Measurements from ENCODE around the gene CDC42BPB.
A peak's percentile ranks its signal among the peaks of the same experiment; 100 is the strongest.
"Not testable (repeated sequence)": the region's sequence is repeated elsewhere in the genome, so short reads cannot be mapped to it uniquely, and the experiment has no call there.

Gene CDC42BPB

DNA sequence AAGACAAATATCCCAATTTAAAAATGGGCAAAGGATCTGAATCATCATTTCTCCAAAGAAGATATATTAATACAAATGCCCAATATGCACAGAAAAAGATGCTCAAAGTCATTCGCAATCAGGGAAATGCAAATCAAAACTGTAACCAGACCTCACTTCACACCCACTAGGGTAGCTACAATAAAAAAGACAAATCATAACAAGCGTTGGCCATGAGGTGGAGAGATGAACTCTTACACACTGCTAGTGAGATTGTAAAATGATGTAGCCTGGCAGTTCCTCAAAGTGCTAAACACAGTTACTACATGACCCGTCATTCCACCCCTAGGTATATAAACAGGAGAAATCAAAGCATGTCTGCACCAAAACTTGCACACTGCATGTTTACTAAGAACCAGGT is 30.4 kb downstream of the CDC42BPB start:
- Histone ChIP-seq H3K9me3 (ENCODE audit: control insufficient read depth, insufficient read depth, low read depth, low read length) (no peaks in the 10 kb centered on the region), H3K4me3 (ENCODE audit: low read depth, low read length) (no peak overlapping the region), H3K27ac (ENCODE audit: extremely low read depth, low read depth, low read length) (no peak overlapping the region), H3K4me1 (ENCODE audit: control insufficient read depth, insufficient read depth, low read length) (peaks cover 36% of the 10 kb centered on the region), H3K36me3 (ENCODE audit: control insufficient read depth in 2 of 2, insufficient read depth in 1 of 2, low read length in 2 of 2) (no peaks in the 10 kb centered on the region)
- TF ChIP-seq FEZF1 (tag by site-specific recombination; IDR thresholded peaks at IDR 0.05) = peak; percentile 57; the same call in 1 of the 2 replicates
- TF ChIP-seq EGR2 (tag by site-specific recombination; IDR thresholded peaks at IDR 0.05; ENCODE audit: low read depth) = peak; percentile 24; the same call in 1 of the 2 replicates
- TF ChIP-seq ZFHX2 (tag by site-specific recombination; conservative IDR thresholded peaks at IDR 0.05) = peak; percentile 30
- TF ChIP-seq, protein P1, sequence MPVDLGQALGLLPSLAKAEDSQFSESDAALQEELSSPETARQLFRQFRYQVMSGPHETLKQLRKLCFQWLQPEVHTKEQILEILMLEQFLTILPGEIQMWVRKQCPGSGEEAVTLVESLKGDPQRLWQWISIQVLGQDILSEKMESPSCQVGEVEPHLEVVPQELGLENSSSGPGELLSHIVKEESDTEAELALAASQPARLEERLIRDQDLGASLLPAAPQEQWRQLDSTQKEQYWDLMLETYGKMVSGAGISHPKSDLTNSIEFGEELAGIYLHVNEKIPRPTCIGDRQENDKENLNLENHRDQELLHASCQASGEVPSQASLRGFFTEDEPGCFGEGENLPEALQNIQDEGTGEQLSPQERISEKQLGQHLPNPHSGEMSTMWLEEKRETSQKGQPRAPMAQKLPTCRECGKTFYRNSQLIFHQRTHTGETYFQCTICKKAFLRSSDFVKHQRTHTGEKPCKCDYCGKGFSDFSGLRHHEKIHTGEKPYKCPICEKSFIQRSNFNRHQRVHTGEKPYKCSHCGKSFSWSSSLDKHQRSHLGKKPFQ (tag by site-specific recombination; IDR thresholded peaks at IDR 0.05) = peak; percentile 92
- TF ChIP-seq ZNF416 (tag by site-specific recombination; IDR thresholded peaks at IDR 0.05) = no peak
- TF ChIP-seq, protein P2, sequence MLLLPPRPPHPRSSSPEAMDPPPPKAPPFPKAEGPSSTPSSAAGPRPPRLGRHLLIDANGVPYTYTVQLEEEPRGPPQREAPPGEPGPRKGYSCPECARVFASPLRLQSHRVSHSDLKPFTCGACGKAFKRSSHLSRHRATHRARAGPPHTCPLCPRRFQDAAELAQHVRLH (tag by site-specific recombination; IDR thresholded peaks at IDR 0.05) = peak; percentile 53; the same call in 1 of the 2 replicates
- POLR2A ChIA-PET = no interaction called here
- CTCF ChIA-PET = interaction anchor here (0.9 kb wide), 1 partner anchor 51 kb away, joined by 3 read pairs; no protein-coding TSS in a partner anchor

DNA sequence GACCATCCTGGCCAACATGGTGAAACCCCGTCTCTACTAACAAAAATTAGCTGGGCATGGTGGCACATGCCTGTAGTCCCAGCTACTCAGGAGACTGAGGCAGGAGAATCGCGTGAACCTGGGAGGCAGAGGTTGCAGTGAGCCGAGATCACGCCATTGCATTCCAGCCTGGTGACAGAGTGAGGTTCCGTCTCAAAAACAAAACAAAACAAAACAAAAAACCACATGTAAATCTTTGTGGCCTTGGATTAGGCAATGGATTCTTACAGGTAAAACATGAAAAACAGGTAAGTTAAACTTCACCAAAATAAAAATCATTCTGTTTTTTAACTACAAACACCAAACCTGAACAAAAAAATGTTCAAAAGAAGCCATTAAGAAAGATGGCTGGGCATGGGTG is 31.2 kb downstream of the CDC42BPB start:
- POLR2A ChIA-PET, CTCF ChIA-PET: not testable (repeated sequence)

DNA sequence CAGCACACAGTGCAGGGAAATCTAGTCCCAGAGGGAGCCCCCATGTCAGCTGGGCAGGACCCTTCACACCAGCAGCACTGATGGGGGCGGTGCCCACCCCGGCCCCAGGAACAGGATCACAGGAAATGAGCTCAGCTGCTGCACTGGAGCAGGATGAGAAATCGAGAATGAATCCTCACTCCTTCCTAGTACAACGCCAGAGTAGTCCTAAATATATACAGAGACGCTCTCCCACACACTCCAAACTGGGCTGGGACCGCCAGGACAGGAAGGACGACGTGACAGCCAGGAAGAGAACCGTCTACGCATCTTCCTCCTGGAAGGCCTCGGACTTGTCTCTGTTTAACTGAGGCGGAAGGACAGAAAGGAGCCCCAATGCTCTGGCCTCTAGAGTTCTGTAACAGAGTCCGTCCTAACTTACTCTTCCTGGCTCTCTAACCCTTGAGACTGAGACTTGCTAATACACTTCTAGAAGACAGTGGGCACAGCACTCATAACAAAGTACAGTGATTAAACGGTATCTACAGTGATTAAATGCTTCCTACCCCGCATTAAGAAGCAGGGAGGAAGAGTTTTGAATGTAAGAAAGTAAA is 33.4 kb downstream of the CDC42BPB start:
- POLR2A ChIA-PET = no interaction called here
- Histone ChIP-seq H3K27ac (ENCODE audit: extremely low read depth, low read depth, low read length) (no peak overlapping the region), H3K4me3 (ENCODE audit: low read depth, low read length) (no peak overlapping the region), H3K36me3 (ENCODE audit: control insufficient read depth in 2 of 2, insufficient read depth in 1 of 2, low read length in 2 of 2) (peaks cover 0 to 5% of the 10 kb centered on the region in 2 experiments; a peak in 1 of 3 replicates), H3K4me1 (ENCODE audit: control insufficient read depth, insufficient read depth, low read length) (peaks cover 31% of the 10 kb centered on the region), H3K9me3 (ENCODE audit: control insufficient read depth, insufficient read depth, low read depth, low read length) (no peaks in the 10 kb centered on the region)
- TF ChIP-seq ZBTB17 (tag by site-specific recombination; IDR thresholded peaks at IDR 0.05) = peak; percentile 78
- TF ChIP-seq IKZF3 (tag by site-specific recombination; IDR thresholded peaks at IDR 0.05) = no peak
- CTCF ChIA-PET = no interaction called here

More for the DNA sequence above, 31.2 kb downstream of the CDC42BPB start:
- H3K4me3 ChIP-seq (ENCODE audit: low read depth, low read length); H3K9me3 ChIP-seq (ENCODE audit: control insufficient read depth, insufficient read depth, low read depth, low read length); H3K36me3 ChIP-seq (ENCODE audit: control insufficient read depth in 2 of 2, insufficient read depth in 1 of 2, low read length in 2 of 2); H3K27ac ChIP-seq (ENCODE audit: extremely low read depth, low read depth, low read length): not testable (repeated sequence)
- peaks cover 35% of the 10 kb centered on the region for H3K4me1 ChIP-seq (ENCODE audit: control insufficient read depth, insufficient read depth, low read length)

DNA sequence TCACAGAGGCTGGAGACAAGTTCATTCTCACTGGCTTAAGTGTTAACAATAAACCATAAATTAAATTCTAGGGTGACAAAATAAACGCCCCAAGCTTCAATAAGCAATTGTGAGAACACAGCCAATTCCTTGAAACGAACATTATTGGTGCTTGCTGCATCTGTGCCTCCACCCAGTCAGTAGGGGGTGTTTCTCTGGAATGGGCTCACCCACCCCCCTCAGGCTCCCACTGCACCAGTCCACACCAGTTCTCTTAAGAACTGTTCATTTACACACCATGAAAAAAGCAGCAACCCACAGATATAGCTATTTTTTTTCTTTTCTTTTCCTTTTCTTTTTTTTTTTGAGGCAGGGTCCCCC is 34.7 kb downstream of the CDC42BPB start:
- Histone ChIP-seq H3K36me3 (ENCODE audit: control insufficient read depth in 2 of 2, insufficient read depth in 1 of 2, low read length in 2 of 2) (peaks cover 0 to 5% of the 10 kb centered on the region in 2 experiments; a peak in 1 of 3 replicates), H3K9me3 (ENCODE audit: control insufficient read depth, insufficient read depth, low read depth, low read length) (no peaks in the 10 kb centered on the region), H3K27ac (ENCODE audit: extremely low read depth, low read depth, low read length) (peak overlapping the region; percentile 37; the same call in 1 of the 2 replicates), H3K4me3 (ENCODE audit: low read depth, low read length) (no peak overlapping the region), H3K4me1 (ENCODE audit: control insufficient read depth, insufficient read depth, low read length) (peaks cover 26% of the 10 kb centered on the region)
- ChIA-PET POLR2A (no interaction called here), CTCF (interaction anchor here (0.6 to 0.8 kb wide), 3 partner anchors 9 to 23 kb away, joined by 3 to 5 read pairs (median 5); no protein-coding TSS in a partner anchor)
- TF ChIP-seq ZNF174 (tag by site-specific recombination; IDR thresholded peaks at IDR 0.05) (no peak), ZFHX2 (tag by site-specific recombination; conservative IDR thresholded peaks at IDR 0.05) (peak; percentile 61), ZNF792 (tag by site-specific recombination; IDR thresholded peaks at IDR 0.05) (no peak), ZNF37A (tag by site-specific recombination; IDR thresholded peaks at IDR 0.05) (no peak), WT1 (tag by site-specific recombination; IDR thresholded peaks at IDR 0.05) (no peak; the same call in 1 of the 2 replicates), ZNF169 (tag by site-specific recombination; IDR thresholded peaks at IDR 0.05) (no peak), FEZF1 (tag by site-specific recombination; IDR thresholded peaks at IDR 0.05) (0 out of 2 replicates have a peak, but pooled peaks have one; percentile 6), ZNF48 (tag by site-specific recombination; IDR thresholded peaks at IDR 0.05) (no peak), HOXD13 (CRISPR knock-in tag; IDR thresholded peaks at IDR 0.05; ENCODE audit: borderline replicate concordance) (no peak), ZNF302 (tag by site-specific recombination; IDR thresholded peaks at IDR 0.05; ENCODE audit: low read depth) (no peak)
- TF ChIP-seq, protein P3, sequence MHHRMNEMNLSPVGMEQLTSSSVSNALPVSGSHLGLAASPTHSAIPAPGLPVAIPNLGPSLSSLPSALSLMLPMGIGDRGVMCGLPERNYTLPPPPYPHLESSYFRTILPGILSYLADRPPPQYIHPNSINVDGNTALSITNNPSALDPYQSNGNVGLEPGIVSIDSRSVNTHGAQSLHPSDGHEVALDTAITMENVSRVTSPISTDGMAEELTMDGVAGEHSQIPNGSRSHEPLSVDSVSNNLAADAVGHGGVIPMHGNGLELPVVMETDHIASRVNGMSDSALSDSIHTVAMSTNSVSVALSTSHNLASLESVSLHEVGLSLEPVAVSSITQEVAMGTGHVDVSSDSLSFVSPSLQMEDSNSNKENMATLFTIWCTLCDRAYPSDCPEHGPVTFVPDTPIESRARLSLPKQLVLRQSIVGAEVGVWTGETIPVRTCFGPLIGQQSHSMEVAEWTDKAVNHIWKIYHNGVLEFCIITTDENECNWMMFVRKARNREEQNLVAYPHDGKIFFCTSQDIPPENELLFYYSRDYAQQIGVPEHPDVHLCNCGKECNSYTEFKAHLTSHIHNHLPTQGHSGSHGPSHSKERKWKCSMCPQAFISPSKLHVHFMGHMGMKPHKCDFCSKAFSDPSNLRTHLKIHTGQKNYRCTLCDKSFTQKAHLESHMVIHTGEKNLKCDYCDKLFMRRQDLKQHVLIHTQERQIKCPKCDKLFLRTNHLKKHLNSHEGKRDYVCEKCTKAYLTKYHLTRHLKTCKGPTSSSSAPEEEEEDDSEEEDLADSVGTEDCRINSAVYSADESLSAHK (tag by site-specific recombination; IDR thresholded peaks at IDR 0.05) = peak; percentile 97
- TF ChIP-seq, protein P4, sequence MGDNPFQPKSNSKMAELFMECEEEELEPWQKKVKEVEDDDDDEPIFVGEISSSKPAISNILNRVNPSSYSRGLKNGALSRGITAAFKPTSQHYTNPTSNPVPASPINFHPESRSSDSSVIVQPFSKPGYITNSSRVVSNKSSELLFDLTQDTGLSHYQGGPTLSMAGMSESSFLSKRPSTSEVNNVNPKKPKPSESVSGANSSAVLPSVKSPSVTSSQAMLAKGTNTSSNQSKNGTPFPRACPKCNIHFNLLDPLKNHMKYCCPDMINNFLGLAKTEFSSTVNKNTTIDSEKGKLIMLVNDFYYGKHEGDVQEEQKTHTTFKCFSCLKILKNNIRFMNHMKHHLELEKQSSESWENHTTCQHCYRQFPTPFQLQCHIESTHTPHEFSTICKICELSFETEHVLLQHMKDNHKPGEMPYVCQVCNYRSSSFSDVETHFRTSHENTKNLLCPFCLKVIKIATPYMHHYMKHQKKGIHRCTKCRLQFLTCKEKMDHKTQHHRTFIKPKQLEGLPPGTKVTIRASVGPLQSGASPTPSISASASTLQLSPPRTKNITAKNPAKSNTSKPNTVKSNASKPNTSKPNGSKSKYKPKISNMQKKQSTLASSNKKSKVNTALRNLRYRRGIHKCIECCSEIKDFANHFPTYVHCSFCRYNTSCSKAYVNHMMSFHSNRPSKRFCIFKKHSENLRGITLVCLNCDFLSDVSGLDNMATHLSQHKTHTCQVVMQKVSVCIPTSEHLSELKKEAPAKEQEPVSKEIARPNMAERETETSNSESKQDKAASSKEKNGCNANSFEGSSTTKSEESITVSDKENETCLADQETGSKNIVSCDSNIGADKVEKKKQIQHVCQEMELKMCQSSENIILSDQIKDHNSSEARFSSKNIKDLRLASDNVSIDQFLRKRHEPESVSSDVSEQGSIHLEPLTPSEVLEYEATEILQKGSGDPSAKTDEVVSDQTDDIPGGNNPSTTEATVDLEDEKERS (tag by site-specific recombination; IDR thresholded peaks at IDR 0.05) = no peak
- TF ChIP-seq, protein P5, sequence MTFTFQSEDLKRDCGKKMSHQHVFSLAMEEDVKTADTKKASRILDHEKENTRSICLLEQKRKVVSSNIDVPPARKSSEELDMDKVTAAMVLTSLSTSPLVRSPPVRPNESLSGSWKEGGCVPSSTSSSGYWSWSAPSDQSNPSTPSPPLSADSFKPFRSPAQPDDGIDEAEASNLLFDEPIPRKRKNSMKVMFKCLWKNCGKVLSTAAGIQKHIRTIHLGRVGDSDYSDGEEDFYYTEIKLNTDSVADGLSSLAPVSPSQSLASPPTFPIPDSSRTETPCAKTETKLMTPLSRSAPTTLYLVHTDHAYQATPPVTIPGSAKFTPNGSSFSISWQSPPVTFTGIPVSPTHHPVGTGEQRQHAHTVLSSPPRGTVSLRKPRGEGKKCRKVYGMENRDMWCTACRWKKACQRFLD (tag by site-specific recombination; IDR thresholded peaks at IDR 0.05) = no peak
